Esophagus squamous epithelium (tissue), 5 donors: ENCODE measurements around the gene STEAP4. TPM values are rescaled to one million over a fixed set of nuclear protein-coding genes. Genes with fewer than 3 reads are reported as not detected.

Experiments used
- DNase-seq: peaks from one replicate; lab custom pipeline; 2025; lab: John Stamatoyannopoulos, UW
- H3K27ac ChIP-seq, 4 donors: fragments of 200-600 bp; sonication (generic); one replicate each; pipeline ENCODE4 v1.5.1; 2016 to 2019; ENCODE audit warnings: mild to moderate bottlenecking in 1 of 4
- H3K27me3 ChIP-seq, 4 donors: fragments of 200-600 bp; sonication (generic); 1 replicate in 3 of 4; 2 replicates in 1 of 4; pipeline versions ENCODE4 v1.5.1 to v1.6.0; 2017 to 2021; ENCODE audit warnings: antibody characterized with exemption in 1 of 4
- H3K36me3 ChIP-seq, 3 donors: fragments of 200-600 bp; sonication (generic); one replicate each; pipeline ENCODE4 v1.5.1; 2016 to 2019
- H3K4me1 ChIP-seq, 3 donors: fragments of 200-600 bp; sonication (generic); one replicate each; pipeline ENCODE4 v1.5.1; 2017 to 2019
- H3K4me3 ChIP-seq, 4 donors: fragments of 200-600 bp; sonication (generic); 1 replicate in 3 of 4; 2 replicates in 1 of 4; pipeline ENCODE4 v1.5.1; 2016 to 2019; ENCODE audit warnings: mild to moderate bottlenecking in 2 of 4, moderate library complexity in 1 of 4
- H3K9me3 ChIP-seq, 3 donors: fragments of 200-600 bp; sonication (generic); one replicate each; pipeline ENCODE4 v1.5.1; 2016 to 2019
- CTCF ChIP-seq, 6 experiments: fragments of 450-650 bp in 4 of 6; fragments of 200-600 bp in 2 of 6; sonication (generic) in 2 of 6; IDR thresholded peaks; one replicate each; pipeline ENCODE4 v1.5.1; 2016 to 2019; ENCODE audit warnings: antibody characterized with exemption in 6 of 6, mild to moderate bottlenecking in 4 of 6, moderate library complexity in 4 of 6
- POLR2A ChIP-seq, 4 donors: fragments of 450-650 bp; IDR thresholded peaks; one replicate each; pipeline ENCODE4 v1.6.1; 2017; ENCODE audit warnings: antibody characterized with exemption in 4 of 4, mild to moderate bottlenecking in 4 of 4, moderate library complexity in 3 of 4
- WGBS, 2 donors: methylation state at CpG; one replicate each; pipeline ENCODE4 v1.1.5; 2018; 5-methylcytosine and 5-hydroxymethylcytosine counted together
- intact Hi-C: fragments of 100-400 bp; cut with DNase I; formaldehyde crosslinking; loops from one replicate; pipeline ENCODE4 v1.15.0; 2022
- total RNA-seq, 4 donors: library from RNA; depleted of rRNA; stranded (reverse); fragments of >200 nt; gene quantifications; one replicate each; pipeline ENCODE4 v1.1.0, GENCODE V29; 2016
- donor health status: DM: yes; HTN: yes; CAD: no.

Gene STEAP4
- total RNA-seq, 4 donors from 2014 or later, result 6.3 to 50.5 (median 24.2) TPM

DNA sequence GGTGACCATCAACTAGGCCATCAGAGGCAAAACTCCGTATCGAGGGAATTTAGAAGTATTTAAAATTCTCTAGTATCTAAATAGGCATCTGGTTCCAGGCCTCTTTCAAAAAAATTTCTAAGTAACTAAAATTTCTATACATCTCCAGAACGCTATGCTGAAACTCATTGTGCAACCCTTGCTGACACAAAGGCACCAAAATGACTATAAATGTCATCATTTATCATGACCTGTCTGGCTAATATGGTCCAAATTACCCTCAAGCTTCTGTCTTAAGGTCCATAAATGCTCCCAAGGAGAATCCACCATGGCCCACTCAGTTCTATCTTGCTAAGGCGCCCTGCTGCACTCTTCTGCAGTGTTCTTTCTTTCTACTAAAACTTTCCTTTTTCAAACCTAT, 16.2 kb downstream of the STEAP4 start:
- Histone ChIP-seq H3K27me3 (no peaks in the 10 kb centered on the region), H3K9me3 (no peaks in the 10 kb centered on the region), H3K27ac (peak overlapping the region in 3 of 4 donors; percentile 51 to 70 (median 70)), H3K4me3 (no peak overlapping the region), H3K4me1 (peaks cover 0 to 22% (median 0%) of the 10 kb centered on the region in 3 donors), H3K36me3 (no peaks in the 10 kb centered on the region)
- intact Hi-C loops, result no loop called here
- 80 to 91% methylated on average over 4 of the region's 4 CpGs for WGBS, 2 donors
- TF ChIP-seq POLR2A (IDR thresholded peaks at IDR 0.05) (no peak), CTCF (IDR thresholded peaks at IDR 0.05) (no peak)
- no peak for DNase-seq

DNA sequence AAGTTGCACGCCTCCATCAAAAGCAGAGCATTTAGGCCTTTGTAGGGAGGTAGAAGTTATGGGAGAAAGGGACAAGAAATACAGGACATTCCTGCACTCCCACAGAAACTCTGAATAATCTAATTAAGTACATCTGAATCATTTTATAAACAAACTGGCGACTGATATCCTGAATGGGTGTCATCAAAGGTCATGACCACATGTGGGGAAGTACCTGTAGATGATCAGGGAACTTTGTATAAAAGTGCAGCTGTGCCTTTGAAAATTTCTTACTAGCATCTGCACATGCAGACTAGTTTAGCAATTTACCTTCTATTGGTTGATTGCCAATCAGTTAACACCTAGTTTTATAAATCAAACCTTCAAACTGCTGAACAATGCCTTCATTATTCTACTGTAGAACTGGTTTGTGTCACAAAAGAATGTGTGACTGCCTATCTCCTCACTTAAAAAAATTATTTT, 17.1 kb downstream of the STEAP4 start:
- no peak for TF ChIP-seq POLR2A (IDR thresholded peaks at IDR 0.05)
- no peak for TF ChIP-seq CTCF (IDR thresholded peaks at IDR 0.05)
- no peaks in the 10 kb centered on the region for H3K27me3 ChIP-seq
- no peaks in the 10 kb centered on the region for H3K9me3 ChIP-seq
- no peak for DNase-seq
- H3K27ac ChIP-seq, result peak overlapping the region in 3 of 4 donors; percentile 51 to 70 (median 70)
- no peaks in the 10 kb centered on the region for H3K36me3 ChIP-seq
- 55 to 58% methylated on average over 2 of the region's 2 CpGs for WGBS, 2 donors
- peaks cover 0 to 22% (median 0%) of the 10 kb centered on the region in 3 donors for H3K4me1 ChIP-seq
- no peak overlapping the region for H3K4me3 ChIP-seq
- intact Hi-C loops, result no loop called here

DNA sequence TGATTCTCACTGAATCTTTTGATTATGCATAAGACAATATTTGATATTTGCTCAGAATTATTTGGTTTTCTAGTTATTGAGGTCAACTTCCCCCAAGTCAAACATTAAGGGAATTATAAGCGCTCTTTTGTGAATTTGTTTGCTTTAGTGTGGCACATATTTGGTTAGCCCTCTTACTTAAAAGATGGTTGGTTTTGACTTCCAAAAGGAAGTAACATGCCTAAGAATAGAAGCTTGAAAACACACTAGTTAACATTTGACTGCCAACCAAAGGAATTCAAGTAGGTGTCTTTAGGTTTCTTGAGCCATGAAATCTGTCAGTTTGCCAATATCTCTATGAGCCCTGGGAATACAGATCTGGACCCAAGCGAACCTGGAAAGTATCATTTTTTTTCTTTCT, 24.9 kb downstream of the STEAP4 start:
- Histone ChIP-seq H3K27ac (no peak overlapping the region), H3K9me3 (no peaks in the 10 kb centered on the region), H3K36me3 (no peaks in the 10 kb centered on the region), H3K4me3 (no peak overlapping the region), H3K27me3 (no peaks in the 10 kb centered on the region), H3K4me1 (no peaks in the 10 kb centered on the region)
- 36 to 56% methylated on average over 2 of the region's 2 CpGs for WGBS, 2 donors
- intact Hi-C loops, result no loop called here
- no peak for TF ChIP-seq POLR2A (IDR thresholded peaks at IDR 0.05)
- DNase-seq, result no peak

- WGBS, 2 donors, result 100% methylated on average over 1 of the region's 1 CpG
- Histone ChIP-seq H3K36me3 (no peaks in the 10 kb centered on the region), H3K4me3 (no peak overlapping the region), H3K27ac (no peak overlapping the region), H3K4me1 (no peaks in the 10 kb centered on the region), H3K27me3 (no peaks in the 10 kb centered on the region), H3K9me3 (no peaks in the 10 kb centered on the region)
- intact Hi-C loops, result no loop called here
- DNase-seq, result no peak
- TF ChIP-seq CTCF (IDR thresholded peaks at IDR 0.05) (no peak), POLR2A (IDR thresholded peaks at IDR 0.05) (no peak)
These were observed 25.9 kb downstream of the STEAP4 start for GRCh38 chr7:88280801-88281200.

GRCh38 chr7:88279323-88279722, 27.4 kb downstream of the STEAP4 start:
- no peaks in the 10 kb centered on the region for H3K9me3 ChIP-seq
- peak overlapping the region in 1 of 4 donors; percentile 14 for H3K27ac ChIP-seq
- no peaks in the 10 kb centered on the region for H3K4me1 ChIP-seq
- no peak overlapping the region for H3K4me3 ChIP-seq
- H3K27me3 ChIP-seq, result no peaks in the 10 kb centered on the region
- intact Hi-C loops, result no loop called here
- no peak for DNase-seq
- no peak for TF ChIP-seq POLR2A (IDR thresholded peaks at IDR 0.05)
- no peak for TF ChIP-seq CTCF (IDR thresholded peaks at IDR 0.05)
- WGBS, 2 donors, result 66 to 68% methylated on average over 3 of the region's 3 CpGs
- H3K36me3 ChIP-seq, result no peaks in the 10 kb centered on the region

- Histone ChIP-seq H3K9me3 (no peaks in the 10 kb centered on the region), H3K27me3 (no peaks in the 10 kb centered on the region), H3K36me3 (no peaks in the 10 kb centered on the region), H3K4me3 (no peak overlapping the region), H3K27ac (peak overlapping the region in 1 of 4 donors; percentile 14), H3K4me1 (no peaks in the 10 kb centered on the region)
- intact Hi-C loops, result no loop called here
- 65 to 94% methylated on average over 1 of the region's 1 CpG for WGBS, 2 donors
- no peak for DNase-seq
- TF ChIP-seq POLR2A (IDR thresholded peaks at IDR 0.05) (no peak), CTCF (IDR thresholded peaks at IDR 0.05) (no peak)
These were observed 27.8 kb downstream of the STEAP4 start for GRCh38 chr7:88278881-88279280.
